Activated naive CD8-positive, alpha-beta T cell (primary cell): ENCODE data around the gene GNAQ.
"Not testable (repeated sequence)": the region's sequence is repeated elsewhere in the genome, so short reads cannot be mapped to it uniquely, and the experiment has no call there.

Source experiments
- H3K27ac Mint-ChIP-seq: one replicate; pipeline ENCODE4 v1.8.0; 2021; ENCODE audit warnings: mixed read lengths
- H3K27me3 Mint-ChIP-seq: one replicate; pipeline ENCODE4 v1.8.0; 2021; ENCODE audit warnings: mixed read lengths
- H3K36me3 Mint-ChIP-seq: one replicate; pipeline ENCODE4 v1.8.0; 2021; ENCODE audit warnings: mixed read lengths
- H3K4me1 Mint-ChIP-seq: one replicate; pipeline ENCODE4 v1.8.0; 2021; ENCODE audit warnings: low read depth, mixed read lengths
- H3K4me3 Mint-ChIP-seq: one replicate; pipeline ENCODE4 v1.8.0; 2021; ENCODE audit warnings: mild to moderate bottlenecking, mixed read lengths
- H3K9me3 Mint-ChIP-seq: one replicate; pipeline ENCODE4 v1.8.0; 2021; ENCODE audit warnings: low read depth, mixed read lengths

The GNAQ gene

DNA sequence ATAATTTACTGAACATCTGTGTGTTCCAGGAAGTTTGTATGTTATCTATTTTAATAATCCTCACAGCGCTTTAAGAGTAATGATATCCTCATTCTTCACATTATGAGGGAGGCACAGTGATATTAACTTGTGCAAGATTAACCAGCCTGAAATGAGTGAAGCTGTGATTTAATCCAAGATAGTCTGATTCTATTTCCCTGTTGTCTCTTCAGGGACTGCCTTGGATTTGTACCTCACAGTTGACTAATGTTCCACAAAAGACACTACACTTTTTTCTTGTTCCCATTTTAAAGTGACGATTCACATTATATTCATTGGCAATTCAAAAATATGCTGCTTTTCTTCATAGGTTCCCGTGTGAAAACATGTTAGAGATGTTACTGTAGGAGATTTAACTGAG lies 258.2 kb downstream of the GNAQ start:
- Mint-ChIP-seq H3K27ac (no peak overlapping the region), H3K4me3 (no peak overlapping the region), H3K27me3 (no peaks in the 10 kb centered on the region), H3K4me1 (peaks cover 5% of the 10 kb centered on the region), H3K9me3 (peaks cover 3% of the 10 kb centered on the region), H3K36me3 (peaks cover 26% of the 10 kb centered on the region)

DNA sequence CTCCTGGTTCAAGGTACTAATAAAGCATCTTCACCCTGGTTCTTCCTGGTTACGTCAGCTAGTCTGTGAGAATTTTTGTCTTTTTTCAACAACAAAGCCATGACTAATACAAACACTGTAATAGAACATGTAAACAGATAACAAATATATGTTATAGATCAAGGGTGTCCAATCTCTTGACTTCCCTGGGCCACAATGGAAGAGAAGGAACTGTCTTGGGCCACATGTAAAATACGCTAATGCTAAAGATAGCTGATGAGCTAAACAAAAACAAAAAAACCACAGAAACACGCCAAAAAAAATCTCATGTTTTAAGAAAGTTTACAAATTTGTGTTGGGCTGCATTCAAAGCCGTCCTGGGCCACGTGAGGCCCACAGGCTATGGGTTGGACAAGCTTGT lies 259.0 kb downstream of the GNAQ start:
- Mint-ChIP-seq H3K4me1 (peaks cover 5% of the 10 kb centered on the region), H3K9me3 (no peaks in the 10 kb centered on the region), H3K36me3 (peaks cover 23% of the 10 kb centered on the region), H3K27me3 (no peaks in the 10 kb centered on the region), H3K27ac (no peak overlapping the region), H3K4me3 (no peak overlapping the region)

DNA sequence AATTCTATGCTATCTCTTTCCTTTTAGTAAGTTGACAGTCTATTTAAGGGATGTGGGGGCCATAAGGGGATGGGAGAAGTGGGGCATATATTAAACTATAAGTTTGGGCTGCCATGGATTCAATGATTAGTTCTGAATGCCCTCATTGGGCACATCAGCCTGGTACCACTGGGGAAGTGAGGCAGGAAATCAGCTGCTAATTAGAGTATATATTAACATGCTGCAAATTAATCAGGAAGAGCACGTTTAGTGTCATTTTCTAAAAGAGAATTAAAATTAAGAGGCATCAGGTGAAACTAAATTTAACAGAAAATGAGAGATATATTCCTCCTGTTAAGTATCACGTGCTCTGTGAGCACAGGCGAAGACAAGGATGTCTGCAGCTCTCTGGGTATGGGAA lies 260.4 kb downstream of the GNAQ start:
- Mint-ChIP-seq H3K27ac (no peak overlapping the region), H3K27me3 (no peaks in the 10 kb centered on the region), H3K36me3 (peaks cover 15% of the 10 kb centered on the region), H3K9me3 (no peaks in the 10 kb centered on the region), H3K4me3 (no peak overlapping the region), H3K4me1 (peaks cover 5% of the 10 kb centered on the region)

DNA sequence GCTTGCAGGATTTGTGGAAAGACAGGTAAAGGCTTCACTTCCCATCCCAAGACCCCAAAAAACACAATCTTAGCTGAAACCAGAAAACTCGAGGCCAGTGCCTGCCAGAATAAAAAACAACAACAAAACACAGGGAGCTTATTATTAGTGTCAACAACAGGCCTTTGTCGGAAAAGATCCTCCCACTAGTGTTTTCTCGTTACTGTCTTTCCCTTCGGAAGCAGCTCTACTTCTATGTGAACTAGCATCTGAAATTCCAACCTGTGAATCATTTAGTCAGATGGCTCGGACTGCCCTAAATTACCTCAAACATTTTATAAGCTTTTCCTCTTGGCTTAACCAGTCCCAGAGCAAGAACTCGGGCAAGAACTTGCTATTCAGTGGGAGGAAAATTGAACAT lies 261.3 kb downstream of the GNAQ start:
- H3K27me3 Mint-ChIP-seq = no peaks in the 10 kb centered on the region
- H3K9me3 Mint-ChIP-seq = no peaks in the 10 kb centered on the region
- no peak overlapping the region for H3K4me3 Mint-ChIP-seq
- peaks cover 6% of the 10 kb centered on the region for H3K4me1 Mint-ChIP-seq
- H3K36me3 Mint-ChIP-seq = peaks cover 16% of the 10 kb centered on the region
- H3K27ac Mint-ChIP-seq = no peak overlapping the region

DNA sequence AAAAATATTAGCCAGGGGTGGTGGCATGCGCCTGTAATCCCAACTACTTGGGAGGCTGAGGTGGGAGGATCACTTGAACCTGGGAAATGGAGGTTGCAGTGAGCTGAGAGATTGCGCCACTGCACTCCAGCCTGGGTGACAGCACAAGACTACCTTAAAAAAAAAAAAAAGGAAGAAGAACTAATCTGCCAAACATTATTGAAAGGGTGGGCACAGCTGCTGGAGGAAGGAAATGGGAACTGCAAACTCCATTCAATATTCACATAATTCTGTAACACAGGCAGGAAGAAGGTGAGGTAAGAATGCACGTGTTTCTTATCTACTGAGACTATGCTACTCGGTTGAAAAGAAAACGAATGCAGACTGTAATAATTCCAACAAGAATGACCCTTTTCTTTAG lies 262.4 kb downstream of the GNAQ start:
- Mint-ChIP-seq H3K9me3 (no peaks in the 10 kb centered on the region), H3K4me3 (no peak overlapping the region), H3K4me1 (peaks cover 6% of the 10 kb centered on the region), H3K27ac (no peak overlapping the region), H3K27me3 (no peaks in the 10 kb centered on the region), H3K36me3 (peaks cover 16% of the 10 kb centered on the region)

DNA sequence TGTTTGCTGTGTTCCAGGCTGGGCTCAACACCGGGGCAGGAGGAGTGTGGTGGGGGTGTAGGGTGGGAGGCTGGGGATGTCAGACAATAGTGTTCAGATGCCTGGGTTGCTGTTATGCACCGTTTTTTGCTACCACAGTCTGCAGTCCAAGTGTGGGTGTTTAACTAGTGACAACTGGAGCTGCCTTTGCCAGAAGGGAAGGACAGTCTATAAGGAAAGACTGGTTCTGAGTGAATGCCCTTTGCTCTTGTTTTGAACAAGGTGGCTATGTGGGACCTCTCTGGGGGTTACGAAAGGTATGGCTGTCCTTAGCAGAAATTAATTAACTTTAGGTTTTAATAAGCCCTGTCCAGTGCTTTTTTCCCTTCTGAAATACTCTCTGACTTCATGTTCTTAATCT lies 265.0 kb downstream of the GNAQ start:
- Mint-ChIP-seq H3K4me1 (peaks cover 4% of the 10 kb centered on the region), H3K36me3 (peaks cover 18% of the 10 kb centered on the region), H3K9me3 (no peaks in the 10 kb centered on the region), H3K27me3 (no peaks in the 10 kb centered on the region), H3K27ac (no peak overlapping the region), H3K4me3 (no peak overlapping the region)

DNA sequence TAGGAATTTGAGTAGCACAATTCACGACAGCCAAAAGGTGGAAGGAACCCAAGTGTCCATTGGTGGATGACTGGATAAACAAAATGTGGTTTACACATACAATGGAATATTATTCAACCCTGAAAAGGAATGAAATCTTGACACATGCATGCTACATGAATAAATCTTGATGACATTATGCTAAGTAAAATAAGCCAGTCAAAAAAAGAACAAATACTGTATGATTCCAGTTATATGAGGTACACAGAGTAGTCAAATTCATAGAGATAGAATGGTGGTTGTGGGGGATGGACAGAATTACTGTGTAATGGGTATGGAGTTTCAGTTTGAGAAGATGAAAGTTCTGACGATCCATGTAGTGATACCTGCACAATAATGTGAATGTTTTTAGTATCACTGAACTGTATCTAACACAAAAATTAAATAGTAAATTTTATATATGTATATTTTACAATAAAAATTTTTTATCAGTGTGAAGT lies 265.8 kb downstream of the GNAQ start:
- H3K4me3 Mint-ChIP-seq = no peak overlapping the region
- H3K4me1 Mint-ChIP-seq = peaks cover 4% of the 10 kb centered on the region
- peaks cover 18% of the 10 kb centered on the region for H3K36me3 Mint-ChIP-seq
- no peaks in the 10 kb centered on the region for H3K9me3 Mint-ChIP-seq
- no peak overlapping the region for H3K27ac Mint-ChIP-seq
- no peaks in the 10 kb centered on the region for H3K27me3 Mint-ChIP-seq

DNA sequence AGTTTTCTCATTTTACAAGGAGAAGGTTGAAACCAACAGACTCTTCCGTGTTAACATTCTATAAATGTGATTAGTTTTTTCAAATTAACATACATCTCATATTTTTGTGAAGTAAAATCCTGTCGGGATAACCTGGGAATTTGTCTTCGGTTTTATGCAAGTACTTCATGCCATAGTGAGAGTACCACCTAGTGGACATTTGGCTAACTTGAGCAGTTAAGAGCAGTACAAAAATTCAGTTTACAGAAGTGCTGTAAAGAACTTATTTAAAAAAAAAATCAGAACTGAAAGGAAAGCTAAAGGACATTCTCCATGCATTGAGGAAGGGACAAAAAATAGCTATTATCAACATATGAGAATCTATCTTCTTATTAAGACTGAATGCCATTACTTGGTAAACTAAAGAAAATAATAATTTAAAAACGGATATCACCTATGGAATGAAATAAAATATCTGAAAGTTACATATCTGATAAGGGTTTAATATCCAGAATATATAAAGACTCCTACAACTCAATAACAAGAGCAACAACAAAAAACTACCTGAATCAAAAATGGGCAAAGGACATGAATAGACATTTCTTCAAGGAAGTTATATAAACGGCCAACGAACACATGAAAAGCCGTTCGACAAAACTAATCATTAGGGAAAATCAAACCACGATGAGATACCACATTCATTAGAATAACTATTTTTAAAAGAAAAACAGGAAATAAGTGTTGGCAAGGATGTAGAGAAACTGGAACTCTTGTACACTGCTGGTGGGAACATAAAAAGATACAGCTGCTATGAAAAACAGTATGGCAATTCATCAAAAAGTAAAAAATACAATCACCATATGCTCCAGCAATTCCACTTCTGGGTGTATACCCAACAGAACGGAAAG lies 266.5 kb downstream of the GNAQ start:
- Mint-ChIP-seq H3K27ac (no peak overlapping the region), H3K4me1 (peaks cover 1% of the 10 kb centered on the region), H3K4me3 (no peak overlapping the region), H3K36me3 (peaks cover 15% of the 10 kb centered on the region), H3K9me3 (no peaks in the 10 kb centered on the region), H3K27me3 (no peaks in the 10 kb centered on the region)

DNA sequence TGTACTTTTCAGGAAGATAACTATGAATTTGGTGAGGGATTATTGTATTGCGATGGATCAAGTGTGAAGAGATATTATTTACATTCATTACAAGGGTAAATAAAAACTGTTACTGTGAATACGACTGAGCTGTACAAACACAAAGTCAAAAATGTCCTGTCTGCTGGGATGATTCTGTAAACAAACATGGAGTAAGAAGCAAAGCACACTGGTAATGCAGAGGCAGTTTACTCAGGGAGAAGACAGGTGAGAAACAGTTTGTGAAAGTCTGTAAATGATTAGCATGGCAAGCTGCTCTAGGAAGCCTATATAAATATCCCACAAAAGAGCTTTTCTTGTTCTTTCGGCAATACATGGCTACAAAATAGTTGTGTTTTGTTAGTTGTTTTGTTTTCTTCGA lies 268.0 kb downstream of the GNAQ start:
- Mint-ChIP-seq H3K27ac (no peak overlapping the region), H3K9me3 (no peaks in the 10 kb centered on the region), H3K4me3 (no peak overlapping the region), H3K36me3 (peaks cover 14% of the 10 kb centered on the region), H3K4me1 (peaks cover 3% of the 10 kb centered on the region), H3K27me3 (no peaks in the 10 kb centered on the region)

DNA sequence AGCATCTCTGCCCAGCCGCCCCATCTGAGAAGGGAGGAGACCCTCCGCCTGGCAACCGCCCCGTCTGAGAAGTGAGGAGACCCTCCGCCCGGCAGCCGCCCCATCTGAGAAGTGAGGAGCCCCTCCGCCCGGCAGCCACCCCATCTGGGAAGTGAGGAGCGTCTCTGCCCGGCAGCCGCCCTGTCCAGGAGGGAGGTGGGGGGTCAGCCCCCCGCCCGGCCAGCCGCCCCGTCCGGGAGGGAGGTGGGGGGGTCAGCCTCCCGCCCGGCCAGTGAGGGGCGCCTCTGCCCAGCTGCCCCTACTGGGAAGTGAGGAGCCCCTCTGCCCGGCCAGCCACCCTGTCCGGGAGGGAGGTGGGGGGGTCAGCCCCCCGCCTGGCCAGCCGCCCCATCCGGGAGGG lies 270.7 kb downstream of the GNAQ start:
- not testable (repeated sequence) for H3K4me3 Mint-ChIP-seq, H3K27me3 Mint-ChIP-seq, H3K27ac Mint-ChIP-seq, H3K4me1 Mint-ChIP-seq, H3K9me3 Mint-ChIP-seq
- H3K36me3 Mint-ChIP-seq = peaks cover 17% of the 10 kb centered on the region

DNA sequence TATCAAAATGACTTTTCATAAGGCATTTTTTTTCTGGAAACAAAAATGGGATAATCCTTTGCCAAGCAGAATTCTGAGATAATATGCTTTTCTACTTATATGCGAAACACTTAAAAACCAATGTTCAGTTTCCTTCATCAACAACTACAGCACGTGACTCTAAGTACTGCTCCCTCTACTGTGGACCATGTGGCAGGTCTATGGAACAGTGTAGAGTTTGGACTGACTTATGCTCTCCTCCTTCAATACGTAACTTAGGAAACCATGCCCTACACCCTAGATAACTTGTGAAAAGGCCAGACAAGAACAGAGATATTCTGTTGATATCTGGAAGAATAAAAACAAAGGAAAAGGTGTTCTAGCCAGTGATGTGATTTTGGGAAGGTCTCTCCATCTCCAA lies 272.2 kb downstream of the GNAQ start:
- H3K36me3 Mint-ChIP-seq = peaks cover 21% of the 10 kb centered on the region
- H3K27me3 Mint-ChIP-seq = no peaks in the 10 kb centered on the region
- H3K4me1 Mint-ChIP-seq = peaks cover 1% of the 10 kb centered on the region
- H3K4me3 Mint-ChIP-seq = no peak overlapping the region
- no peaks in the 10 kb centered on the region for H3K9me3 Mint-ChIP-seq
- H3K27ac Mint-ChIP-seq = no peak overlapping the region

DNA sequence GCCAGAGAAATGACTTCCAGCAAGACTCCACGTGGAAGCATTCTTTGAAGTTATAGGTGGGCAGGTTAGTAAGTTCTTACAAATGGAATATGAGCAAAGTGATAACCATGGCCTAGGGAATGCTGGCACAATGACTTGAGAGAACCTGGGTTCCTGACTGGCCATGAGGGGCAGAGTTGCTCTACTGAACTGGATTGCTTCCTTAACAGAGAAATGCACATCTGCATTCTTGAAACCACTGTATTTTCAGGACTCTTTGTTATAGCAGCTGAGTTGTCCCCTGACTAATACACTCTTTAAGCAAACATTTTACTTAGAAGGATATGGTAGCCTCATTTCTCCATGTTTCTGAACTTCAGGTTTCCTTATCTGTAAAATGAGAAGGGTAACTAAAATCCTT lies 275.2 kb downstream of the GNAQ start:
- Mint-ChIP-seq H3K9me3 (no peaks in the 10 kb centered on the region), H3K27me3 (no peaks in the 10 kb centered on the region), H3K4me3 (no peak overlapping the region), H3K4me1 (peaks cover 9% of the 10 kb centered on the region), H3K27ac (no peak overlapping the region), H3K36me3 (peaks cover 17% of the 10 kb centered on the region)

DNA sequence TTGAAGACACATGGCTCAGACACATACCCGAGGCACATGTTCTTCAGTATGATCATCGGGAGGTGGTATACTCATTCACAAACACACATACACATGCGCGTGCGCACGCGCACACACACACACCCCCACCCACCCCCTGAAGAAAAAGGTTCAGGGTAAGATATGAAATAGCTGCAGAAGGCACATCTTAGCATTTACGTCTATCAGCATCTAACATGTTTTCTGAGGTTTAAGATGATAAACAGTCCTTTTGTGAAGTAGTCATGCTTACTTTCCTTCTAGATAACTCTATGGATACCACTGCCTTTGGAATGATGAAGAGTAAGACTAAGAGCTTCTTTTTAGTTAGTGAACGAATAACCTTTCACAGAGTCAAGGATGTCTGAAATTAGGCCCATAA lies 278.4 kb downstream of the GNAQ start:
- H3K4me1 Mint-ChIP-seq = peaks cover 21% of the 10 kb centered on the region
- no peaks in the 10 kb centered on the region for H3K9me3 Mint-ChIP-seq
- H3K27me3 Mint-ChIP-seq = no peaks in the 10 kb centered on the region
- H3K27ac Mint-ChIP-seq = no peak overlapping the region
- no peak overlapping the region for H3K4me3 Mint-ChIP-seq
- H3K36me3 Mint-ChIP-seq = peaks cover 13% of the 10 kb centered on the region

DNA sequence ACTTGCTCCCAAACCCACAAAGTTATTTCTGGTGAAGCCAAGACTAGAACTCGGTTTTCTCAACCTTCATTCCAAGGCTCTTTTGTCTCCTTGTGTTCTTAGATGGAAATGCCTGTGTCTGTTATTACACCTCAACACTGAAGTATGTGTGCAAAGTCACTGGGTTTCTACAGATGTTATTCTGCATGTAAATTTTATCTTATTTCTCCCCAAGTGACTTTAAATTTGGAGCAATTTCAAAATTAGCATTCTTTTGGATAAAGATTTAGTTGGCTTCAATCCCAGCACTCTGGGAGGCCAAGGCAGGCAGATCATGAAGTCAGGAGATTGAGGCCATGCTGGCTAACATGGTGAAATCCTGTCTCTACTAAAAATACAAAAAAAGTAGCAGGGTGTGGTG lies 279.1 kb downstream of the GNAQ start:
- Mint-ChIP-seq H3K36me3 (peaks cover 15% of the 10 kb centered on the region), H3K27ac (no peak overlapping the region), H3K27me3 (no peaks in the 10 kb centered on the region), H3K4me3 (no peak overlapping the region), H3K9me3 (no peaks in the 10 kb centered on the region), H3K4me1 (peaks cover 25% of the 10 kb centered on the region)

DNA sequence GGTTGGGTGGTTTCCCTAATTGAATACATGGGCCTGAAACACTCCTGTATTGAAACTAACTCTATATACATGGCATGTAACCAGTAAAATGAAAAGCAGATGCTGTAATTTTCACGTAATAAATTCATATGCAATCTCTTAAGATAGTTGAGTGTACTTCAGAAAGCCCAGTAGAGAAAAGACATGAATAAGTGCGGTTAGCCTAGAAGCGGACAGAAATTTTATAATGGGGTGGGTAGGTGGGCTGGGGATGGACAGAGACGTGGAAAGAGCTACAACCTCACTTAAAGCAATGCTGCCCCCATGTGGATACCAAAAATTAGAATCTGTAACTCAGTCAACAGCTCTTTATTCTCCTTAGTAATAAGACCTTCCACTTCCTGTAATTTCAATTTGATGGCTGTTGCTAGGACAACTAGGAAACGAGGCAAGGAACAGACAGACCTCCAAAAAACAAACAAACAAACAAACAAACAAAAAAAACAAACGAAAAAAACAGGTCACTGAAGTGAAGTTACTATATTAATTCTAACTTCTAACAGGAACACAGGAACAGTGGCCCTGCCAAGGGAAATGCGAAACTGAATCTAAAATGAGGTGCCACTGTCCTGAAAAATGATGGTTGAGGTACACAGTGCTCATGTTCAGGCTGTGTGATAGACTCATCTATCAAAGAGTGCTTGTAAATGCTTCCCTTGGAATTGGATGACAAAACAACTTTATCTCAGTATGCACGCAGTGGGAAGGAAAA lies 280.1 kb downstream of the GNAQ start:
- Mint-ChIP-seq H3K9me3 (peaks cover 3% of the 10 kb centered on the region), H3K4me1 (peaks cover 33% of the 10 kb centered on the region), H3K27me3 (no peaks in the 10 kb centered on the region), H3K27ac (no peak overlapping the region), H3K36me3 (peaks cover 12% of the 10 kb centered on the region), H3K4me3 (no peak overlapping the region)
